Measurements from ENCODE around the gene FILIP1. TPM values are rescaled to one million over a fixed set of nuclear protein-coding genes. Genes with fewer than 3 reads are reported as not detected.

FILIP1 gene
- total and polyA plus RNA-seq, 10 of the 15 experiments (the other 5 are each of a cell fraction or from before 2014, with no cell fraction given) = 0.23 to 2.0 (median 0.44) TPM

DNA sequence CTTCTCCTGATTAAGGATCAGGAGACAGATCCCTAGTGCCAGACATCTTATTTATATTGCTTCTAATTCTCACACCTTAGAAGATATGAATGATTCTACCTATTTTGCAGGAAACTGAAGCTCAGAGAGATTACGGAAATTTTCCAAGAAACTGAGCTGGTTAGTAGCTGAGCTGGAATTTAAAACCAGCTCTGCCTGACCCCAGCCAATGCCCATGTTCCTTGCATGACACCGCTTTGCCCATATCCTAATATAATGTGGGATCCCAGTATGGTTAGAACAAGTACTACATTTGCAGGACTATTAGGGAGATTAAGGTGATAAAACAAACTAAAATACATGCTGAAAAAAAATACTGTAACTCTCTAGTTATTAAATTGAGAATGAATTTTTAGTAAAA lies 210.9 kb downstream of the FILIP1 start:
- no peak for DNase-seq (ENCODE audit: low read depth, low spot score)
- no peaks in the 10 kb centered on the region for H4K20me1 ChIP-seq (ENCODE audit: control insufficient read depth, insufficient read depth)
- H3K4me1 ChIP-seq (ENCODE audit: control insufficient read depth, insufficient read depth, low read length) = no peaks in the 10 kb centered on the region
- SMC1A ChIA-PET (ENCODE audit: uncharacterized antibody, unreplicated experiment) = interaction anchor here (0.8 to 12.7 kb wide), 8 partner anchors 13 to 213 kb away, joined by 3 to 196 read pairs (median 5); partner anchors contain the start of genes COX7A2 and FILIP1
- FAIRE-seq = no peak
- RAD21 ChIA-PET (ENCODE audit: unreplicated experiment) = interaction anchor here (0.8 to 9.2 kb wide), 4 partner anchors 13 to 220 kb away, joined by 3 to 142 read pairs (median 7); partner anchors contain the start of gene FILIP1
- WGBS (ENCODE audit: insufficient coverage, insufficient replicate concordance, low lambda C conversion rate, missing lambda C conversion rate) = 67% methylated on average over 2 of the region's 2 CpGs
- no peak overlapping the region for H2AFZ ChIP-seq (ENCODE audit: control insufficient read depth, low read depth, low read length)
- no peaks in the 10 kb centered on the region for H3K9me3 ChIP-seq (replicated peaks; ENCODE audit: control insufficient read depth, insufficient read depth, low read length)
- H3K9ac ChIP-seq (ENCODE audit: control insufficient read depth, insufficient read depth, low read length) = peak overlapping the region; percentile 91
- peaks cover 94% of the 10 kb centered on the region for H3K79me2 ChIP-seq (ENCODE audit: control insufficient read depth, insufficient read depth, low read length)
- H3K4me2 ChIP-seq (ENCODE audit: control insufficient read depth, insufficient read depth) = peak overlapping the region; percentile 89
- intact Hi-C loops (cut with micrococcal nuclease; ENCODE audit: unreplicated experiment) = loop anchor here (5.0 kb wide), 4 partner anchors 210 to 1760 kb away; partner anchors contain the start of genes EEF1A1, FILIP1 and MYO6
- BruUV-seq (replicated peaks) = no TSS peak
- ATAC-seq = no peak
- in situ Hi-C loops (cut with MboI) = loop anchor here (10.0 kb wide), 1 partner anchor 472 kb away; no protein-coding TSS in a partner anchor
- CTCF ChIA-PET = interaction anchor here (0.7 to 9.1 kb wide), 4 partner anchors 9 to 207 kb away, joined by 3 to 163 read pairs (median 4); no protein-coding TSS in a partner anchor
- peak overlapping the region; percentile 80 for H3K27ac ChIP-seq (ENCODE audit: control insufficient read depth, insufficient read depth)
- no peaks in the 10 kb centered on the region for H3K36me3 ChIP-seq (ENCODE audit: control insufficient read depth in 2 of 2, insufficient read depth in 2 of 2, low read length in 1 of 2)
- H3K4me3 ChIP-seq = peak overlapping the region; percentile 94
- POLR2A ChIA-PET = interaction anchor here (0.6 to 3.0 kb wide), 6 partner anchors 11 to 1760 kb away, joined by 3 to 21 read pairs (median 8); partner anchors contain the start of genes COX7A2 and FILIP1
- H3K27me3 ChIP-seq (replicated peaks in 1 of 2; ENCODE audit: control insufficient read depth in 2 of 2, insufficient read depth in 2 of 2, low read length in 1 of 2) = no peaks in the 10 kb centered on the region
- no peak for TF ChIP-seq SREBF2 (IDR thresholded peaks at IDR 0.05; ENCODE audit: low read length)
- TF ChIP-seq HCFC1 (IDR thresholded peaks at IDR 0.05; ENCODE audit: low read length) = no peak
- TF ChIP-seq POLR2AphosphoS5 (IDR thresholded peaks at IDR 0.05; ENCODE audit: low read length) = no peak
- TF ChIP-seq IRF4 (IDR thresholded peaks at IDR 0.05; ENCODE audit: low read depth, low read length) = no peak

- Histone ChIP-seq H3K4me3 (peak overlapping the region; percentile 64), H4K20me1 (ENCODE audit: control insufficient read depth, insufficient read depth) (no peaks in the 10 kb centered on the region), H3K9ac (ENCODE audit: control insufficient read depth, insufficient read depth, low read length) (peak overlapping the region; percentile 91), H3K27ac (ENCODE audit: control insufficient read depth, insufficient read depth) (peak overlapping the region; percentile 80), H3K9me3 (replicated peaks; ENCODE audit: control insufficient read depth, insufficient read depth, low read length) (no peaks in the 10 kb centered on the region), H3K36me3 (ENCODE audit: control insufficient read depth in 2 of 2, insufficient read depth in 2 of 2, low read length in 1 of 2) (no peaks in the 10 kb centered on the region), H3K4me1 (ENCODE audit: control insufficient read depth, insufficient read depth, low read length) (no peaks in the 10 kb centered on the region), H2AFZ (ENCODE audit: control insufficient read depth, low read depth, low read length) (no peak overlapping the region), H3K4me2 (ENCODE audit: control insufficient read depth, insufficient read depth) (peak overlapping the region; percentile 58), H3K27me3 (replicated peaks in 1 of 2; ENCODE audit: control insufficient read depth in 2 of 2, insufficient read depth in 2 of 2, low read length in 1 of 2) (no peaks in the 10 kb centered on the region), H3K79me2 (ENCODE audit: control insufficient read depth, insufficient read depth, low read length) (peaks cover 95% of the 10 kb centered on the region)
- DNase-seq (ENCODE audit: low read depth, low spot score) (no peak), FAIRE-seq (no peak), ATAC-seq (peak; percentile 39)
- ChIA-PET SMC1A (ENCODE audit: uncharacterized antibody, unreplicated experiment) (interaction anchor here (1.0 to 12.7 kb wide), 5 partner anchors 12 to 214 kb away, joined by 5 to 196 read pairs (median 11); partner anchors contain the start of genes COX7A2 and FILIP1), CTCF (interaction anchor here (1.3 to 9.1 kb wide), 2 partner anchors 12 to 16 kb away, joined by 5 to 163 read pairs; no protein-coding TSS in a partner anchor), RAD21 (ENCODE audit: unreplicated experiment) (interaction anchor here (0.8 to 9.2 kb wide), 5 partner anchors 12 to 221 kb away, joined by 3 to 142 read pairs (median 8); partner anchors contain the start of gene FILIP1), POLR2A (interaction anchor here (1.2 to 3.0 kb wide), 4 partner anchors 10 to 212 kb away, joined by 6 to 21 read pairs (median 10); partner anchors contain the start of genes COX7A2 and FILIP1)
- in situ Hi-C loops (cut with MboI) (loop anchor here (10.0 kb wide), 1 partner anchor 473 kb away; no protein-coding TSS in a partner anchor), intact Hi-C loops (cut with micrococcal nuclease; ENCODE audit: unreplicated experiment) (loop anchor here (5.0 kb wide), 4 partner anchors 211 to 1759 kb away; partner anchors contain the start of genes EEF1A1, FILIP1 and MYO6)
- BruUV-seq (replicated peaks) = TSS peak; percentile 5
- TF ChIP-seq, protein P1, sequence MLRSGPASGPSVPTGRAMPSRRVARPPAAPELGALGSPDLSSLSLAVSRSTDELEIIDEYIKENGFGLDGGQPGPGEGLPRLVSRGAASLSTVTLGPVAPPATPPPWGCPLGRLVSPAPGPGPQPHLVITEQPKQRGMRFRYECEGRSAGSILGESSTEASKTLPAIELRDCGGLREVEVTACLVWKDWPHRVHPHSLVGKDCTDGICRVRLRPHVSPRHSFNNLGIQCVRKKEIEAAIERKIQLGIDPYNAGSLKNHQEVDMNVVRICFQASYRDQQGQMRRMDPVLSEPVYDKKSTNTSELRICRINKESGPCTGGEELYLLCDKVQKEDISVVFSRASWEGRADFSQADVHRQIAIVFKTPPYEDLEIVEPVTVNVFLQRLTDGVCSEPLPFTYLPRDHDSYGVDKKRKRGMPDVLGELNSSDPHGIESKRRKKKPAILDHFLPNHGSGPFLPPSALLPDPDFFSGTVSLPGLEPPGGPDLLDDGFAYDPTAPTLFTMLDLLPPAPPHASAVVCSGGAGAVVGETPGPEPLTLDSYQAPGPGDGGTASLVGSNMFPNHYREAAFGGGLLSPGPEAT (IDR thresholded peaks at IDR 0.05; ENCODE audit: low read depth) = peak; percentile 82
- 0 out of 2 replicates have a peak, but pooled peaks have one; percentile 2 for TF ChIP-seq RAD51 (IDR thresholded peaks at IDR 0.05)
- 0 out of 2 replicates have a peak, but pooled peaks have one; percentile 31 for TF ChIP-seq NFIC (IDR thresholded peaks at IDR 0.05; ENCODE audit: low read depth, low read length)
- TF ChIP-seq MLLT1 (IDR thresholded peaks at IDR 0.05) = 0 out of 2 replicates have a peak, but pooled peaks have one; percentile 46
- no peak for TF ChIP-seq TARDBP (IDR thresholded peaks at IDR 0.05; ENCODE audit: borderline replicate concordance)
- TF ChIP-seq NBN (IDR thresholded peaks at IDR 0.05) = 0 out of 2 replicates have a peak, but pooled peaks have one; percentile 26
- no peak for TF ChIP-seq PML (IDR thresholded peaks at IDR 0.05; ENCODE audit: low read length)
- TF ChIP-seq MTA2 (IDR thresholded peaks at IDR 0.05; ENCODE audit: low read depth) = peak; percentile 29; the same call in 1 of the 2 replicates
These were observed 211.9 kb downstream of the FILIP1 start for GRCh38 chr6:75281653-75282052.

Measured in GM12878 (cell line).